Esophagus squamous epithelium (tissue), 5 donors: ENCODE results near the gene COBLL1. TPM values are rescaled to one million over a fixed set of nuclear protein-coding genes. Genes with fewer than 3 reads are reported as not detected.

Source experiments
- DNase-seq: peaks from one replicate; lab custom pipeline; 2025; lab: John Stamatoyannopoulos, UW
- H3K27ac ChIP-seq, 4 donors: fragments of 200-600 bp; sonication (generic); one replicate each; pipeline ENCODE4 v1.5.1; 2016 to 2019; ENCODE audit warnings: mild to moderate bottlenecking in 1 of 4
- H3K27me3 ChIP-seq, 4 donors: fragments of 200-600 bp; sonication (generic); 1 replicate in 3 of 4; 2 replicates in 1 of 4; pipeline versions ENCODE4 v1.5.1 to v1.6.0; 2017 to 2021; ENCODE audit warnings: antibody characterized with exemption in 1 of 4
- H3K36me3 ChIP-seq, 3 donors: fragments of 200-600 bp; sonication (generic); one replicate each; pipeline ENCODE4 v1.5.1; 2016 to 2019
- H3K4me1 ChIP-seq, 3 donors: fragments of 200-600 bp; sonication (generic); one replicate each; pipeline ENCODE4 v1.5.1; 2017 to 2019
- H3K4me3 ChIP-seq, 4 donors: fragments of 200-600 bp; sonication (generic); 1 replicate in 3 of 4; 2 replicates in 1 of 4; pipeline ENCODE4 v1.5.1; 2016 to 2019; ENCODE audit warnings: mild to moderate bottlenecking in 2 of 4, moderate library complexity in 1 of 4
- H3K9me3 ChIP-seq, 3 donors: fragments of 200-600 bp; sonication (generic); one replicate each; pipeline ENCODE4 v1.5.1; 2016 to 2019
- POLR2A ChIP-seq, 4 donors: fragments of 450-650 bp; IDR thresholded peaks; one replicate each; pipeline ENCODE4 v1.6.1; 2017; ENCODE audit warnings: antibody characterized with exemption in 4 of 4, mild to moderate bottlenecking in 4 of 4, moderate library complexity in 3 of 4
- WGBS, 2 donors: methylation state at CpG; one replicate each; pipeline ENCODE4 v1.1.5; 2018; 5-methylcytosine and 5-hydroxymethylcytosine counted together
- intact Hi-C: fragments of 100-400 bp; cut with DNase I; formaldehyde crosslinking; loops from one replicate; pipeline ENCODE4 v1.15.0; 2022
- total RNA-seq, 4 donors: library from RNA; depleted of rRNA; stranded (reverse); fragments of >200 nt; gene quantifications; one replicate each; pipeline ENCODE4 v1.1.0, GENCODE V29; 2016
- TF ChIP-seq, protein P1 (sequence below), 6 experiments: fragments of 450-650 bp in 4 of 6; fragments of 200-600 bp in 2 of 6; sonication (generic) in 2 of 6; IDR thresholded peaks; one replicate each; pipeline ENCODE4 v1.5.1; 2016 to 2019; ENCODE audit warnings: antibody characterized with exemption in 6 of 6, mild to moderate bottlenecking in 4 of 6, moderate library complexity in 4 of 6
- donor health status: DM: yes; HTN: yes; CAD: no.

The COBLL1 gene
- total RNA-seq, 4 donors from 2014 or later, result 35.4 to 88.9 (median 71.4) TPM

- intact Hi-C loops, result no loop called here
- 84 to 96% methylated on average over 1 of the region's 1 CpG for WGBS, 2 donors
- no peaks in the 10 kb centered on the region for H3K27me3 ChIP-seq
- no peak for TF ChIP-seq POLR2A (IDR thresholded peaks at IDR 0.05)
- TF ChIP-seq, protein P1, sequence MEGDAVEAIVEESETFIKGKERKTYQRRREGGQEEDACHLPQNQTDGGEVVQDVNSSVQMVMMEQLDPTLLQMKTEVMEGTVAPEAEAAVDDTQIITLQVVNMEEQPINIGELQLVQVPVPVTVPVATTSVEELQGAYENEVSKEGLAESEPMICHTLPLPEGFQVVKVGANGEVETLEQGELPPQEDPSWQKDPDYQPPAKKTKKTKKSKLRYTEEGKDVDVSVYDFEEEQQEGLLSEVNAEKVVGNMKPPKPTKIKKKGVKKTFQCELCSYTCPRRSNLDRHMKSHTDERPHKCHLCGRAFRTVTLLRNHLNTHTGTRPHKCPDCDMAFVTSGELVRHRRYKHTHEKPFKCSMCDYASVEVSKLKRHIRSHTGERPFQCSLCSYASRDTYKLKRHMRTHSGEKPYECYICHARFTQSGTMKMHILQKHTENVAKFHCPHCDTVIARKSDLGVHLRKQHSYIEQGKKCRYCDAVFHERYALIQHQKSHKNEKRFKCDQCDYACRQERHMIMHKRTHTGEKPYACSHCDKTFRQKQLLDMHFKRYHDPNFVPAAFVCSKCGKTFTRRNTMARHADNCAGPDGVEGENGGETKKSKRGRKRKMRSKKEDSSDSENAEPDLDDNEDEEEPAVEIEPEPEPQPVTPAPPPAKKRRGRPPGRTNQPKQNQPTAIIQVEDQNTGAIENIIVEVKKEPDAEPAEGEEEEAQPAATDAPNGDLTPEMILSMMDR (IDR thresholded peaks at IDR 0.05), result no peak
- H3K4me1 ChIP-seq, result no peaks in the 10 kb centered on the region
- DNase-seq, result no peak
- H3K36me3 ChIP-seq, result peaks cover 0 to 84% (median 5%) of the 10 kb centered on the region in 3 donors
- no peaks in the 10 kb centered on the region for H3K9me3 ChIP-seq
- H3K27ac ChIP-seq, result no peak overlapping the region
- no peak overlapping the region for H3K4me3 ChIP-seq
These were observed 140.1 kb downstream of the COBLL1 start for GRCh38 chr2:164701565-164701964.

- Histone ChIP-seq H3K36me3 (peaks cover 0 to 88% (median 5%) of the 10 kb centered on the region in 3 donors), H3K4me1 (no peaks in the 10 kb centered on the region), H3K4me3 (no peak overlapping the region), H3K27me3 (no peaks in the 10 kb centered on the region), H3K27ac (no peak overlapping the region), H3K9me3 (no peaks in the 10 kb centered on the region)
- WGBS, 2 donors, result 58 to 64% methylated on average over 2 of the region's 2 CpGs
- no peak for DNase-seq
- TF ChIP-seq, protein P1 (IDR thresholded peaks at IDR 0.05), result no peak
- TF ChIP-seq POLR2A (IDR thresholded peaks at IDR 0.05), result no peak
- intact Hi-C loops, result no loop called here
These were observed 141.2 kb downstream of the COBLL1 start for GRCh38 chr2:164700390-164700789.

DNA sequence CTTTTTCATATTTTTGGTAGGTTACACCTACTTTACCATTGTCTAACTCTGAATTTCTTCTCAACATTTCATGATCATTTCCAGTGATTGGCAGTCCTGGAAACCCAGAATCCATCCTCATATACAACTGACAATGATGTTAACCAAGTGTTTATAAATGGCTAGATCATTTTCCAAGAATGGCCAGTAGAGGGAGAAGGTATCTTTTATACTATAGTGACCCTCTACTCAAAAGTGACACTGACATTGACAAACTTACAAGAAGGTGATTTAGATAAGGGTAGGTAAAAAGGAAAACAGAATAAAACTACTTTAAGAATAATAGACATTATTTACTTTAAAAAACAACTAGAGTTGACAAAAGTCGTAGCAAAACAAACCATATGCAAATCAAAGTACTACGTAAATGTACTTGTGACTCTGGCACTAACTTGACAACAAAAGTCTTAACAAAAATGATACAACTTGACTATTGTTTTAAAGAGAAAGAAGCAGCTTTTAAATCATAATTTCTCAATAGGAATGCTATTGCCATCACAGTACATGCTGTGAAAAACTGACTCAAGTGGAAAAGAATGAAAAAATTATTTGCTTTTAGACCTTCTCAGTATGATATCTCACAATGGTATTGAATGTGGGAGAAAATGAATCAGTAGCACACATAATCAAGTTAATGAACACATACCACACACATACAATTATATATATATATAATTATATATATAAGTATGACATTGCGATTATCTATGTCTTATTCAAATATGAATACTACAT is 143.7 kb downstream of the COBLL1 start:
- Histone ChIP-seq H3K27me3 (no peaks in the 10 kb centered on the region), H3K4me3 (no peak overlapping the region), H3K27ac (no peak overlapping the region), H3K4me1 (no peaks in the 10 kb centered on the region), H3K9me3 (no peaks in the 10 kb centered on the region), H3K36me3 (peaks cover 0 to 87% (median 2%) of the 10 kb centered on the region in 3 donors)
- intact Hi-C loops, result no loop called here
- DNase-seq, result no peak
- no peak for TF ChIP-seq POLR2A (IDR thresholded peaks at IDR 0.05)
- TF ChIP-seq, protein P1 (IDR thresholded peaks at IDR 0.05), result peak in 4 of 6 experiments; percentile 13 to 48 (median 36)
- WGBS, 2 donors, result 75 to 79% methylated on average over 3 of the region's 3 CpGs

DNA sequence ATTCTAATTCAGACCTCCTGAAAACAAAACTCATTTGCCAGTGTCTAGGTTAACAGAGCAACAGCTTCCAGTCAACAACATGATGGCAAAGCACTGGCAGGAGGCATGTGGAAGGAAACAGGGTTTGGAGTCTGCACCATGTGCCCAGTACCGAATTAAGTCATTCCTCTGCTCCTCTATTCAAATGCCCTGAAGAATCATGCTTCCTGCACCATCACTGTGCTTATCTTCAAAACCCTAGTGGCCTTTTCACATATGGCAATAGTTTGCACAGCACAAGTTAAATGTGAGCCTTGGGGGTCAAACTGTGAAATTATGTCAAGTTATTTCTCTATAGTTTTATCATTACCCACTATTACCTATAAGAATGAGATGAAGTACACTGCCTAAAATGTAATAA is 145.0 kb downstream of the COBLL1 start:
- TF ChIP-seq, protein P1 (IDR thresholded peaks at IDR 0.05), result no peak
- no peak for TF ChIP-seq POLR2A (IDR thresholded peaks at IDR 0.05)
- H3K27ac ChIP-seq, result peak overlapping the region in 1 of 4 donors; percentile 19
- WGBS, 2 donors, result 77 to 83% methylated on average over 1 of the region's 1 CpG
- no peak for DNase-seq
- H3K27me3 ChIP-seq, result no peaks in the 10 kb centered on the region
- no peaks in the 10 kb centered on the region for H3K4me1 ChIP-seq
- peaks cover 0 to 87% (median 0%) of the 10 kb centered on the region in 3 donors for H3K36me3 ChIP-seq
- intact Hi-C loops, result no loop called here
- no peaks in the 10 kb centered on the region for H3K9me3 ChIP-seq
- no peak overlapping the region for H3K4me3 ChIP-seq

DNA sequence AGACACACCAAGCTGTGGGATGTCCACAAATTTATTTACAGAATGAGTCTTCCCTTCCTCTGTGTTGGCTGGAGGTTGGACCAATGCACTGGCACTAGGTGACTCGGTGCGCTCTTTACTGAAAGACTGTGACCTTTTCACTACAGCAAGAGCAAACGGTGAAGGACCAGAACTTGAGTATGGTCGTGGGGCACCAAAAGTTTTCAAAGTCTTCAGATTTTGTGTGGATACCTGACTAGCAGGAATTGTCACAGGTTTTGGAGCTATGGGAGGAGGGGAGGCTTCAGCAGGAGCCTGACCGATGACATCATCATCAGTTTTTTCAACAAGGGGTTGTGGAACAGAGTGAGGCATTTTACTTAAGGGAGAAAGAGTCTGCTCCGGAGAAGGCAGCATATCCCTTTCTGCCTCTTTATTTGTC is 147.3 kb downstream of the COBLL1 start:
- Histone ChIP-seq H3K9me3 (no peaks in the 10 kb centered on the region), H3K27ac (peak overlapping the region in 3 of 4 donors; percentile 54 to 62 (median 59)), H3K4me3 (peak overlapping the region in 1 of 4 donors; percentile 3), H3K36me3 (peaks cover 0 to 89% (median 0%) of the 10 kb centered on the region in 3 donors), H3K4me1 (no peaks in the 10 kb centered on the region), H3K27me3 (no peaks in the 10 kb centered on the region)
- no peak for TF ChIP-seq POLR2A (IDR thresholded peaks at IDR 0.05)
- TF ChIP-seq, protein P1 (IDR thresholded peaks at IDR 0.05), result no peak
- 66 to 72% methylated on average over 5 to 6 of the region's 6 CpGs for WGBS, 2 donors
- intact Hi-C loops, result no loop called here
- DNase-seq, result no peak
